Activated CD4-positive, alpha-beta T cell treated with anti-CD3 and anti-CD28 coated beads, Interleukin-2, amount 10 ng/mL, durations not matched to agents 7 days and 5 days (primary cell): ENCODE measurements around the gene TVP23B. TPM values are rescaled to one million over a fixed set of nuclear protein-coding genes. Genes with fewer than 3 reads are reported as not detected.
"Not testable (repeated sequence)": the region's sequence is repeated elsewhere in the genome, so short reads cannot be mapped to it uniquely, and the experiment has no call there.

ENCODE experiments used
- CTCF ChIA-PET: fragments of 350-600 bp; sonication (Branson Sonifier 250); formaldehyde crosslinking; loops from one replicate; lab custom pipeline; 2021; ENCODE audit warnings: antibody characterized with exemption; lab: Charles Lee
- POLR2A ChIA-PET: fragments of 350-600 bp; sonication (Branson Sonifier 250); formaldehyde crosslinking; loops from one replicate; lab custom pipeline; 2021; ENCODE audit warnings: antibody characterized with exemption; lab: Charles Lee
- DNase-seq: peaks from one replicate; pipeline ENCODE4 v3.0.0-alpha.2; 2020
- H3K27ac Mint-ChIP-seq: one replicate; pipeline ENCODE4 v1.8.0; 2021; ENCODE audit warnings: mild to moderate bottlenecking, moderate library complexity, mixed read lengths
- H3K27me3 Mint-ChIP-seq: one replicate; pipeline ENCODE4 v1.8.0; 2021; ENCODE audit warnings: mixed read lengths
- H3K36me3 Mint-ChIP-seq: one replicate; pipeline ENCODE4 v1.8.0; 2021; ENCODE audit warnings: low read depth, mixed read lengths
- H3K4me1 Mint-ChIP-seq: one replicate; pipeline ENCODE4 v1.8.0; 2021; ENCODE audit warnings: mixed read lengths
- H3K4me3 Mint-ChIP-seq: one replicate; pipeline ENCODE4 v1.8.0; 2021; ENCODE audit warnings: mild to moderate bottlenecking, moderate library complexity, mixed read lengths
- H3K9me3 Mint-ChIP-seq: one replicate; pipeline ENCODE4 v1.8.0; 2021; ENCODE audit warnings: mixed read lengths
- total RNA-seq, 2 experiments: library from RNA; stranded (reverse); gene quantifications; one replicate each; pipeline ENCODE4 v1.2.3, GENCODE V29; 2021

TVP23B gene
- total RNA-seq, 2 experiments from 2014 or later = 17.5 to 20.1 TPM

- H3K4me3 Mint-ChIP-seq, CTCF ChIA-PET, H3K9me3 Mint-ChIP-seq, DNase-seq, H3K4me1 Mint-ChIP-seq, H3K27ac Mint-ChIP-seq, H3K36me3 Mint-ChIP-seq, POLR2A ChIA-PET, H3K27me3 Mint-ChIP-seq: not testable (repeated sequence)
Measured at GRCh38 chr17:18815924-18816323, 34.9 kb downstream of the TVP23B start.

- H3K4me3 Mint-ChIP-seq, H3K9me3 Mint-ChIP-seq, H3K36me3 Mint-ChIP-seq, H3K27ac Mint-ChIP-seq, H3K27me3 Mint-ChIP-seq, POLR2A ChIA-PET: not testable (repeated sequence)
- peak; percentile 72 for DNase-seq
- CTCF ChIA-PET = interaction anchor here (1.0 kb wide), 1 partner anchor 142 kb away, joined by 4 read pairs; no protein-coding TSS in a partner anchor
- peaks cover 11% of the 10 kb centered on the region for H3K4me1 Mint-ChIP-seq
Measured at GRCh38 chr17:18816489-18817371, 35.7 kb downstream of the TVP23B start.

GRCh38 chr17:18821430-18821829 lies 40.4 kb downstream of the TVP23B start:
- H3K27me3 Mint-ChIP-seq = peaks cover 14% of the 10 kb centered on the region
- H3K36me3 Mint-ChIP-seq, DNase-seq, POLR2A ChIA-PET, H3K9me3 Mint-ChIP-seq, H3K27ac Mint-ChIP-seq, H3K4me3 Mint-ChIP-seq, CTCF ChIA-PET: not testable (repeated sequence)
- H3K4me1 Mint-ChIP-seq = peaks cover 13% of the 10 kb centered on the region

- H3K4me3 Mint-ChIP-seq, H3K27ac Mint-ChIP-seq, CTCF ChIA-PET, DNase-seq, H3K4me1 Mint-ChIP-seq, POLR2A ChIA-PET, H3K9me3 Mint-ChIP-seq, H3K27me3 Mint-ChIP-seq, H3K36me3 Mint-ChIP-seq: not testable (repeated sequence)
Measured at GRCh38 chr17:18827613-18828012, 46.6 kb downstream of the TVP23B start.

GRCh38 chr17:18848501-18848900 lies 67.5 kb downstream of the TVP23B start:
- H3K9me3 Mint-ChIP-seq = no peaks in the 10 kb centered on the region
- ChIA-PET CTCF (no interaction called here), POLR2A (no interaction called here)
- no peak overlapping the region for H3K27ac Mint-ChIP-seq
- peaks cover 2% of the 10 kb centered on the region for H3K27me3 Mint-ChIP-seq
- no peaks in the 10 kb centered on the region for H3K36me3 Mint-ChIP-seq
- DNase-seq = no peak
- H3K4me3 Mint-ChIP-seq = no peak overlapping the region
- no peaks in the 10 kb centered on the region for H3K4me1 Mint-ChIP-seq

- POLR2A ChIA-PET = no interaction called here
- H3K27me3 Mint-ChIP-seq = no peaks in the 10 kb centered on the region
- CTCF ChIA-PET = interaction anchor here (1.2 kb wide), 1 partner anchor 224 kb away, joined by 4 read pairs; no protein-coding TSS in a partner anchor
Measured at GRCh38 chr17:18850679-18851078, 69.7 kb downstream of the TVP23B start.

GRCh38 chr17:18851201-18851600 lies 70.2 kb downstream of the TVP23B start:
- Mint-ChIP-seq H3K4me1 (peaks cover 14% of the 10 kb centered on the region), H3K27ac (no peak overlapping the region), H3K9me3 (no peaks in the 10 kb centered on the region), H3K4me3 (no peak overlapping the region), H3K27me3 (no peaks in the 10 kb centered on the region), H3K36me3 (no peaks in the 10 kb centered on the region)
- no peak for DNase-seq
- CTCF ChIA-PET = interaction anchor here (1.7 kb wide), 1 partner anchor 110 kb away, joined by 4 read pairs; no protein-coding TSS in a partner anchor
- POLR2A ChIA-PET = no interaction called here

More at GRCh38 chr17:18850679-18851078, 69.7 kb downstream of the TVP23B start:
- Mint-ChIP-seq H3K27ac (peak overlapping the region; percentile 55), H3K4me3 (no peak overlapping the region), H3K36me3 (no peaks in the 10 kb centered on the region), H3K9me3 (no peaks in the 10 kb centered on the region), H3K4me1 (peaks cover 9% of the 10 kb centered on the region)
- DNase-seq = no peak

- POLR2A ChIA-PET = no interaction called here
- H3K27ac Mint-ChIP-seq = no peak overlapping the region
- H3K36me3 Mint-ChIP-seq = peaks cover 6% of the 10 kb centered on the region
- H3K27me3 Mint-ChIP-seq = no peaks in the 10 kb centered on the region
- peaks cover 36% of the 10 kb centered on the region for H3K4me1 Mint-ChIP-seq
- H3K4me3 Mint-ChIP-seq = peak overlapping the region; percentile 95
- H3K9me3 Mint-ChIP-seq = no peaks in the 10 kb centered on the region
- CTCF ChIA-PET = interaction anchor here (0.9 kb wide), 2 partner anchors 101 to 229 kb away, joined by 3 read pairs; no protein-coding TSS in a partner anchor
- no peak for DNase-seq
Measured at GRCh38 chr17:18854956-18855355, 74.0 kb downstream of the TVP23B start.

GRCh38 chr17:18855831-18856569 lies 75.0 kb downstream of the TVP23B start:
- Mint-ChIP-seq H3K9me3 (no peaks in the 10 kb centered on the region), H3K4me3 (peak overlapping the region; percentile 95), H3K27ac (peak overlapping the region; percentile 91), H3K27me3 (no peaks in the 10 kb centered on the region), H3K4me1 (peaks cover 46% of the 10 kb centered on the region), H3K36me3 (peaks cover 8% of the 10 kb centered on the region)
- peak; percentile 95 for DNase-seq
- ChIA-PET POLR2A (no interaction called here), CTCF (interaction anchor here (0.9 kb wide), 1 partner anchor 100 kb away, joined by 3 read pairs; no protein-coding TSS in a partner anchor)

Other genes with a start within 250 kb of the TVP23B start
- not detected for gene TBC1D28, start 136.8 kb upstream of the TVP23B start, total RNA-seq
- 1 to 10 TPM; 3.1 to 3.2 TPM for gene FOXO3B, start 98.9 kb upstream of the TVP23B start, total RNA-seq
- not detected for gene FBXW10, start 37.1 kb upstream of the TVP23B start, total RNA-seq
- gene PRPSAP2, start 76.9 kb downstream of the TVP23B start, total RNA-seq = 10 to 100 TPM; 47.2 to 49.0 TPM
- gene SLC5A10, start 171.0 kb downstream of the TVP23B start, total RNA-seq = not detected
- gene FAM83G, start 223.6 kb downstream of the TVP23B start, total RNA-seq = 1 to 10 TPM; 7.1 to 9.1 TPM